RWPE1 (cell line): ENCODE data around the gene HNRNPF.

Experiments
- CTCF ChIA-PET: fragments of 350-600 bp; sonication (Branson Sonifier 250); formaldehyde crosslinking; extraction: SDS; loops from one replicate; lab custom pipeline; 2021; lab: Yijun Ruan, JAX
- POLR2A ChIA-PET: fragments of 400-600 bp; formaldehyde crosslinking; extraction: SDS; loops from one replicate; lab custom pipeline; 2020; ENCODE audit warnings: antibody characterized with exemption; ENCODE audit not compliant: low non-redundant PET; lab: Yijun Ruan, JAX
- DNase-seq: peaks from one replicate; pipeline ENCODE4 v3.0.0; 2012; ENCODE audit warnings: low spot score
- H3K27ac ChIP-seq: fragments of 450-650 bp; 2 replicates; pipeline ENCODE4 v1.5.1; 2017
- CTCF ChIP-seq: fragments of 450-650 bp; conservative IDR thresholded peaks from 2 replicates; pipeline ENCODE4 v1.5.1; 2017; ENCODE audit warnings: low read depth, mild to moderate bottlenecking

The HNRNPF gene

GRCh38 chr10:43421201-43421507 lies 12.2 kb upstream of the HNRNPF start:
- no peak for TF ChIP-seq CTCF
- peak overlapping the region; percentile 99 for H3K27ac ChIP-seq
- ChIA-PET POLR2A (no interaction called here), CTCF (interaction anchor here (0.7 kb wide), 1 partner anchor 27 kb away, joined by 3 read pairs; no protein-coding TSS in a partner anchor)
- no peak for DNase-seq

- DNase-seq: peak; percentile 48
- POLR2A ChIA-PET: interaction anchor here (0.6 to 1.0 kb wide), 3 partner anchors 9 to 16 kb away, joined by 3 to 4 read pairs (median 4); partner anchors contain the start of gene ZNF487
- CTCF ChIA-PET: no interaction called here
- H3K27ac ChIP-seq: peak overlapping the region; percentile 99
- no peak for TF ChIP-seq CTCF
Measured at GRCh38 chr10:43420369-43421200, 11.6 kb upstream of the HNRNPF start.

- DNase-seq: no peak
- TF ChIP-seq CTCF: no peak
- POLR2A ChIA-PET: interaction anchor here (0.6 to 1.0 kb wide), 3 partner anchors 9 to 17 kb away, joined by 3 to 4 read pairs (median 4); partner anchors contain the start of gene ZNF487
- H3K27ac ChIP-seq: peak overlapping the region; percentile 99
- CTCF ChIA-PET: no interaction called here
Measured at GRCh38 chr10:43419997-43420368, 11.0 kb upstream of the HNRNPF start.

- H3K27ac ChIP-seq: peak overlapping the region; percentile 99
- CTCF ChIA-PET: no interaction called here
- POLR2A ChIA-PET: no interaction called here
- TF ChIP-seq CTCF: no peak
- DNase-seq: no peak
Measured at GRCh38 chr10:43417950-43418768, 9.2 kb upstream of the HNRNPF start.

GRCh38 chr10:43415544-43415943 lies 6.6 kb upstream of the HNRNPF start:
- TF ChIP-seq CTCF: no peak
- ChIA-PET POLR2A (interaction anchor here (0.6 kb wide), 1 partner anchor 32 kb away, joined by 4 read pairs; no protein-coding TSS in a partner anchor), CTCF (no interaction called here)
- DNase-seq: no peak
- H3K27ac ChIP-seq: no peak overlapping the region

GRCh38 chr10:43411536-43411935 lies 2.5 kb upstream of the HNRNPF start:
- ChIA-PET CTCF (no interaction called here), POLR2A (interaction anchor here (1.0 kb wide), 1 partner anchor 9 kb away, joined by 4 read pairs; no protein-coding TSS in a partner anchor)
- peak overlapping the region; percentile 96 for H3K27ac ChIP-seq
- TF ChIP-seq CTCF: no peak
- no peak for DNase-seq
